Uterus (tissue), 2 donors: ENCODE data around the gene FKBP9.

ENCODE experiments used
- POLR2A ChIP-seq, 2 donors: fragments of 450-650 bp; IDR thresholded peaks; one replicate each; pipeline ENCODE4 v1.6.1; 2016; ENCODE audit warnings: antibody characterized with exemption in 2 of 2, mild to moderate bottlenecking in 1 of 2, moderate library complexity in 1 of 2
- TF ChIP-seq, protein P1 (sequence below), 4 experiments: fragments of 200-600 bp in 2 of 4; fragments of 450-650 bp in 2 of 4; sonication (generic) in 2 of 4; IDR thresholded peaks; one replicate each; pipeline ENCODE4 v1.5.1; 2016 to 2019; ENCODE audit warnings: antibody characterized with exemption in 4 of 4, mild to moderate bottlenecking in 2 of 4, moderate library complexity in 1 of 4

GRCh38 chr7:32910195-32910594 is 47.0 kb upstream of the FKBP9 start:
- TF ChIP-seq, protein P1, sequence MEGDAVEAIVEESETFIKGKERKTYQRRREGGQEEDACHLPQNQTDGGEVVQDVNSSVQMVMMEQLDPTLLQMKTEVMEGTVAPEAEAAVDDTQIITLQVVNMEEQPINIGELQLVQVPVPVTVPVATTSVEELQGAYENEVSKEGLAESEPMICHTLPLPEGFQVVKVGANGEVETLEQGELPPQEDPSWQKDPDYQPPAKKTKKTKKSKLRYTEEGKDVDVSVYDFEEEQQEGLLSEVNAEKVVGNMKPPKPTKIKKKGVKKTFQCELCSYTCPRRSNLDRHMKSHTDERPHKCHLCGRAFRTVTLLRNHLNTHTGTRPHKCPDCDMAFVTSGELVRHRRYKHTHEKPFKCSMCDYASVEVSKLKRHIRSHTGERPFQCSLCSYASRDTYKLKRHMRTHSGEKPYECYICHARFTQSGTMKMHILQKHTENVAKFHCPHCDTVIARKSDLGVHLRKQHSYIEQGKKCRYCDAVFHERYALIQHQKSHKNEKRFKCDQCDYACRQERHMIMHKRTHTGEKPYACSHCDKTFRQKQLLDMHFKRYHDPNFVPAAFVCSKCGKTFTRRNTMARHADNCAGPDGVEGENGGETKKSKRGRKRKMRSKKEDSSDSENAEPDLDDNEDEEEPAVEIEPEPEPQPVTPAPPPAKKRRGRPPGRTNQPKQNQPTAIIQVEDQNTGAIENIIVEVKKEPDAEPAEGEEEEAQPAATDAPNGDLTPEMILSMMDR (IDR thresholded peaks at IDR 0.05) = no peak
- no peak for TF ChIP-seq POLR2A (IDR thresholded peaks at IDR 0.05)
